ENCODE data around the gene PTK6. TPM values are rescaled to one million over a fixed set of nuclear protein-coding genes. Genes with fewer than 3 reads are reported as not detected.

Gene PTK6
- total RNA-seq, 4 donors from 2014 or later, result 0.11 TPM; not detected in 3

GRCh38 chr20:63580796-63581461 is 43.8 kb upstream of the PTK6 start:
- no peak for TF ChIP-seq POLR2A (IDR thresholded peaks at IDR 0.05)
- peak in 5 of 6 experiments; percentile 21 to 71 (median 62) for TF ChIP-seq CTCF (IDR thresholded peaks at IDR 0.05)
- Histone ChIP-seq H3K36me3 (no peaks in the 10 kb centered on the region), H3K27me3 (no peaks in the 10 kb centered on the region), H3K4me1 (peaks cover 0 to 10% of the 10 kb centered on the region in 2 donors), H3K9me3 (no peaks in the 10 kb centered on the region), H3K4me3 (replicated peaks in 1 of 3) (no peak overlapping the region), H3K27ac (peak overlapping the region in 1 of 3 donors; percentile 10)
- peak; percentile 80 for DNase-seq
- WGBS, 2 donors, result 26 to 55% methylated on average over 8 of the region's 12 CpGs
- intact Hi-C loops (cut with DNase I), result no loop called here

GRCh38 chr20:63579017-63579694 is 42.0 kb upstream of the PTK6 start:
- no peak overlapping the region for H3K27ac ChIP-seq
- DNase-seq, result no peak
- H3K9me3 ChIP-seq, result no peaks in the 10 kb centered on the region
- intact Hi-C loops (cut with DNase I), result loop anchor here (10.0 kb wide), 1 partner anchor 66 kb away; no protein-coding TSS in a partner anchor
- H3K27me3 ChIP-seq, result no peaks in the 10 kb centered on the region
- WGBS, 2 donors, result 81 to 88% methylated on average over 15 to 16 of the region's 19 CpGs
- no peaks in the 10 kb centered on the region for H3K36me3 ChIP-seq
- TF ChIP-seq POLR2A (IDR thresholded peaks at IDR 0.05) (no peak), CTCF (IDR thresholded peaks at IDR 0.05) (no peak)
- no peak overlapping the region for H3K4me3 ChIP-seq (replicated peaks in 1 of 3)
- peaks cover 0 to 16% of the 10 kb centered on the region in 2 donors for H3K4me1 ChIP-seq

GRCh38 chr20:63578224-63579016 is 41.2 kb upstream of the PTK6 start:
- no peak for DNase-seq
- 83 to 89% methylated on average over 23 to 25 of the region's 26 CpGs for WGBS, 2 donors
- H3K4me3 ChIP-seq (replicated peaks in 1 of 3), result no peak overlapping the region
- no peaks in the 10 kb centered on the region for H3K36me3 ChIP-seq
- TF ChIP-seq CTCF (IDR thresholded peaks at IDR 0.05) (no peak), POLR2A (IDR thresholded peaks at IDR 0.05) (no peak)
- intact Hi-C loops (cut with DNase I), result loop anchor here (10.0 kb wide), 1 partner anchor 66 kb away; no protein-coding TSS in a partner anchor
- H3K27me3 ChIP-seq, result no peaks in the 10 kb centered on the region
- H3K4me1 ChIP-seq, result peaks cover 3 to 18% of the 10 kb centered on the region in 2 donors
- no peaks in the 10 kb centered on the region for H3K9me3 ChIP-seq
- no peak overlapping the region for H3K27ac ChIP-seq

GRCh38 chr20:63577317-63577894 is 40.2 kb upstream of the PTK6 start:
- 46 to 62% methylated on average over 18 to 19 of the region's 19 CpGs for WGBS, 2 donors
- TF ChIP-seq CTCF (IDR thresholded peaks at IDR 0.05) (no peak), POLR2A (IDR thresholded peaks at IDR 0.05) (no peak)
- DNase-seq, result peak; percentile 85 to 90

More at GRCh38 chr20:63577317-63577894, 40.2 kb upstream of the PTK6 start:
- H3K27me3 ChIP-seq, result no peaks in the 10 kb centered on the region
- H3K36me3 ChIP-seq, result no peaks in the 10 kb centered on the region
- H3K4me1 ChIP-seq, result peaks cover 10 to 28% of the 10 kb centered on the region in 2 donors
- no peak overlapping the region for H3K27ac ChIP-seq
- no peaks in the 10 kb centered on the region for H3K9me3 ChIP-seq
- intact Hi-C loops (cut with DNase I), result loop anchor here (10.0 kb wide), 1 partner anchor 67 kb away; no protein-coding TSS in a partner anchor
- no peak overlapping the region for H3K4me3 ChIP-seq (replicated peaks in 1 of 3)
